OCI-LY3 (cell line): ENCODE data around the gene ARHGAP35.

ENCODE experiments used
- CTCF ChIP-seq: fragments of 200-600, 300-600 bp; sonication (generic); IDR thresholded peaks from 2 replicates; pipeline ENCODE4 v1.5.1; 2014; ENCODE audit warnings: antibody characterized with exemption, low read length, low read depth
- EZH2phosphoT487 ChIP-seq: fragments of 200-600 bp; shearing (Covaris generic); IDR thresholded peaks from 2 replicates; pipeline ENCODE4 v1.6.1; 2018; ENCODE audit warnings: antibody characterized with exemption, mixed run types, low read depth

DNA sequence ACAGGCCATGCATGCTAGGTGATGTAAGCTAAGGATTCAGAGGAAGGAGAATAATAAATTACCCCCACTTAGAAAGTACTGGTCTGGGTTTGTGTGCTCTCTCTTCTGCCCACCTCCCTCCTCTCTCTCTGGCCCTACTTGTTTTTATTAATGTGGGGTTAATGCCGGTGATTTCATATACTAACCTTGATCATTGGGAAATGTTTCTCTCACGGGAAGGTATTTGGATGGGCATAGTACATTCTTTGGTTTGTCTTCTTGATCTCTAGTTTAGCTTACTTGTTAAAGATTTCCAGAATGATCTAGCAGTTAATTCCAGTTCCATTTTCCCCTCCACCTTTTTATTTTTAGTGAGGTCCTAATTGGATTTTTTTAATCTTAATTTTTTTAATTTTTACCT is 24.6 kb downstream of the ARHGAP35 start:
- TF ChIP-seq CTCF (no peak), EZH2phosphoT487 (no peak)
